Stimulated activated CD4-positive, alpha-beta T cell treated with anti-CD3 and anti-CD28 coated beads, Interleukin-12 subunit alpha, Interleukin-12 subunit beta, amount 100 ng/mL, for 24 hours (primary cell): ENCODE data around the gene XRCC4.

ENCODE experiments used
- DNase-seq, 2 experiments: peaks; one replicate each; pipeline ENCODE4 v3.0.0-alpha.2; 2020; ENCODE audit warnings: low read depth in 2 of 2

The XRCC4 gene

GRCh38 chr5:83071286-83072051, 5.9 kb upstream of the XRCC4 start:
- no peak for DNase-seq

DNA sequence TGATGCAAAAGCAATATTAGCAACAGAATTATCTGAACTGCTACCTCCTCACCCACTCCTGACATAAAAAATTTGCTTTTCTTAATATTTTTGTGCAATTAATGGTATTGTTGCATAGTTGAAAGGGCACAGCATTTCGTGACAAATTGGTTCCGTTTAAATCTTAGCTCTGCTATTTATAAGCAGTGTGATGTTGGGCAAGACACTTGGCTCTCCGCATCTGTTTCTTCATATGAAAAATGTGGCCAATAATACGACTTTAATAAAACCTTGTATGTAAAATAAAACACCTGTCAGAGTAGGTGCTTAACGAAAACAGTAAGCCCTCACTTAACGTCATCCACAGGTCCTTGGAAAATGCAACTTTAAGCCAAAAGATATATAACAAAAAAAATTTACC, 4.4 kb upstream of the XRCC4 start:
- no peak for DNase-seq

DNA sequence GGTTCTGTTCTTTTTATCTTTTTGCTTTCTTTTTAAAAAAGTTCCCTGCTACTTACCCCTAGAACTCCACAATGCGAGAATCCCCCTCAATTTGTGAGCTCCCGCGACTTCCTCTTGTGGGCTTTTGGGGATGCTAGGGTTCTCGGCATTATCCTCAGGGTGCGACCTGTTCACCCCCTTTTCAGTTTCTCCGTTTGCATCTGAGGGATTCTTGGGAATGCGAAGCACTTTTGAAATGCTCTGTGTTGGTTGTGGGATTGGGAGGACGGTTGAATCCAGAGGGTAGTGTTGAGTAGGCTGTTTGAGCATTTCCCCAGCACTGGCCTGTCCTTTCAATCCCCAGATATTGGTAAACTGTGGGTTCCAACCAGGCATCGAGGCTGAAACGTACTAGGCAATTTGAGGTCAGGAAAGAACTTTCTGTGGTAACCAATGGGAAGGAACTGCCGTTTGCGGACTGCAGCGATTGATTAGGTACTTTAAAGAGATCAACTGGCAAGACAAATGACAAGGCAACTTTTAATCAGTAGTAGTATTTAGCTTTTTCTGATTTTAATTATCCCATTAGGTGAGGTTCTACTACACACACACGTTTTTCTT, 415 bp downstream of the XRCC4 start:
- no peak for DNase-seq

DNA sequence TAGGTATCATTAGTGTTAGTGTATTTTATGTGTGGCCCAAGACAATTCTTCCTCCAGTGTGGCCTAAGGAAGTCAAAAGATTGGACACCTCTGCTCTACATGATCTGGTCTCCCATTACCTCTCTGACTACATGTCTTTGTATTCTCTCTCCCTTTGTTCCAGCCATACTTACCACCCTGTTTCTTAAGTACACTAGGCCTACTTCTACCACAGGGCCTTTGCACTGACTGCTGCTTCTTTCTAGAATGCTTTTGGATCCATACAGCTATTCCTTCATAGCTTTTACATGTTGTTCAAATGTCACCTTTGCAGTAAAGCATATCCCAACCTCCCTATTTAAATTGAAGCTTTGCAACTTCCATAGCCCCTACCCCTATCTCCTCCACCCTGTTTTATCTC, 5.4 kb downstream of the XRCC4 start:
- DNase-seq: no peak

GRCh38 chr5:83084336-83084735, 7.0 kb downstream of the XRCC4 start:
- no peak for DNase-seq

DNA sequence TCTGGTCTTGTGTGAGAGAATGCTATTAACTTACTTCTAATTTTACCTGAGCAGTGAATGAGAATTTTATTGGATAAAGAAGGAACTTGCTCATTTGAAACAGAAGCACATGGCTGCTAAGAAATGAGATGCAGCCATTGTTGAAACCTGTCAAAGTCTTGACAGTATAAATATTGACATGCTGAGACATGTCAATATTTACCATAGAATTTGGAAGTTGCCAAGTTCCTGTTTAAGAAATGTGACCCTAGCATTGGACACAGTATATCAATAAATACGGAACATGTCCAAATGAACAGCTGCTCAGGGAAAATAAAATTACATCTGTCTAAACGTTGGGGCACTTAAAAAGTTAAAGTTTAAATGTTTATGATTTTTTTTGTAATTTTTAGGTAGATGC, 7.8 kb downstream of the XRCC4 start:
- no peak for DNase-seq

DNA sequence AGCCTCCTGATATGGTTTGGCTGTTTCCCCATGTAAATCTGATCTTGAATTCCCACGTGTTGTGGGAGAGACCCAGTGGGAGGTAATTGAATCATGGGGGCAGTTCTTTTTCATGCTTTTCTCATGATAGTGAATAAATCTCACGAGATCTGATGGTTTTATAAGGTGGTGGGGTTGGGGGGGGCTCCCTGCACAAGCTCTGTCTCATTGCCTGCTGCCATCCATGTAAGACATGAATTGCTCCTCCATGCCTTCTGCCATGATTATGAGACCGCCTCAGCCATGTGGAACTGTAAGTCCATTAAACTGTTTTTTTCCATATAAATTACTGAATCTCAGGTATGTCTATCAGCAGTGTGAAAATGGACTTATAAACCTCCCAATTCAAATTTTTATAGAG, 12.8 kb downstream of the XRCC4 start:
- no peak for DNase-seq

GRCh38 chr5:83092619-83093018, 15.3 kb downstream of the XRCC4 start:
- no peak for DNase-seq

- no peak for DNase-seq
Measured at GRCh38 chr5:83093692-83094091, 16.3 kb downstream of the XRCC4 start.

DNA sequence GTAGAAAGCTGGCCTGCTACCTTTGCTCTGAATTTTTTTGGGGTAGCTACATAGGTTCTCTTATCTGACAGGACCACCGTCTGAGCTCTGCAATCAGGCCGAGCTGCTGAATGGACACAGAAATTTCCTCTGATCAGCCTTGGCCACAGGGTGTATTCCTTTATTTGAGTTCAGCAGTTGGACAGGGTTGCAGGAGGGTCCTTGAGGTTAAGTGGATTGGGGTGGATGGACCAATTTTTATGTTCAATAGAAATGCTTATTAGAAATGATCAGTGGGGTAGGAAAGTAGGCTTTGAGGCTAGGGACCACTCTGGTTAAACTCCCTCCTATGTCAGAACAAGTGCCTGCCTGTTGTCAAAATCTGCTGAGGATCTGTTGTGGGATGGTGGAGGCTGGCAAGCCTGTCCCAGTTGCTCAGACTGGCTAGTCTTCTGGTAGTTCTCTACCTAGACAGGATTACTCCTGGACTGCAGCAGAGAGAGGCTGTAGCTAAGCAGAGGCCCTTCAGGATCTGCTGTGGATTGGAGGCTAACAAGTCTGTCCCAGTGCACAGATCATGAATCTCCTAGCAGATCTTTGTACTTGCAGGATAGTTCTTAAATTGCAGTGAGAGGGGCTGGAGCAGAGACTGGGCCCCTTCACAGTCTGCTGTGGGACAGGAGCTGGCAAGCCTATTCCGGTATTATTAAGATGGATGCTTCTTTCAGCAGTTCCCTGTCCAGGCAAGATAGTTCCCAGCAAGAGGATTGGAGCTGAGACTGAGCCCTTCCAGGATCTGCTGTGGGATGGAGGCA, 18.0 kb downstream of the XRCC4 start:
- DNase-seq: no peak

GRCh38 chr5:83095957-83096539, 18.7 kb downstream of the XRCC4 start:
- no peak for DNase-seq

GRCh38 chr5:83096660-83097339, 19.5 kb downstream of the XRCC4 start:
- no peak for DNase-seq

GRCh38 chr5:83097689-83098231, 20.4 kb downstream of the XRCC4 start:
- no peak for DNase-seq

- DNase-seq: no peak
Measured at GRCh38 chr5:83099001-83099400, 21.7 kb downstream of the XRCC4 start.

- no peak for DNase-seq
Measured at GRCh38 chr5:83099445-83099844, 22.1 kb downstream of the XRCC4 start.

DNA sequence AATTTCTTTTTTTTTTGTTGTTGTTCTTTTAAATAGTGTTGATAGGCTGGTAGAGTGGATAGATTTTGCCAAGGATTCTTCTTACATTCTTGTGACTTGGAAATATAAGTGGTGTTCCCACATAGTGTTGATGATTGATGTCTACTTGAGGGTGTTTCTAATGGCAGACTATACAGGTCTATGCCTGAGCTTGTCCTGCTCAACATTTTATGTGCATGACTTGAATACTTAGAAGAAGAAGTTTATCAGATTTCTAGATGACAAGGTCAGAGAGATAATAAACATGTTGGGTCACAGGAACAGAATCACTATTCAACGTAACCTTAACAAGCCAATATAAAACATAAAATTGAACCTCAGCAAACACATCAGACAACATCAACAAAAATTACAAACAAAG, 24.2 kb downstream of the XRCC4 start:
- no peak for DNase-seq

GRCh38 chr5:83102364-83102980, 25.1 kb downstream of the XRCC4 start:
- no peak for DNase-seq

DNA sequence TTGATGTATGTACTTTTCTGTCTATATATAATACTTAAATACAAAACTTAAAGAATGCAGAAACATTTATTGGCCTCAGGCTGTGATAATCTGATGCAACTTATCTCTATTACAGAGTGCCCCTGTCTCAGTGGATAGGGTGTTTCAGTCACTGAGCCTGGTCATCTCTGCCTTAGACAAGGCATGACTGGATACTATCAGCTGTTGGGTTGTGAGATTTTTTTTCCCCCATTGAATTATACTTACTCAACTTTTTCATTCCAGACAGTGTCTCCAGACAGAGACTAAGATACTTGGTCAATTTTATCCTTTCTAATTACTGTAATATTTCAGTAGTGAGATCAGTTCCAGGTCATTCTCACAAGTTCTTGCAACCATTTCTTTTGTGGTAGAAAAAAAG, 26.7 kb downstream of the XRCC4 start:
- no peak for DNase-seq

DNA sequence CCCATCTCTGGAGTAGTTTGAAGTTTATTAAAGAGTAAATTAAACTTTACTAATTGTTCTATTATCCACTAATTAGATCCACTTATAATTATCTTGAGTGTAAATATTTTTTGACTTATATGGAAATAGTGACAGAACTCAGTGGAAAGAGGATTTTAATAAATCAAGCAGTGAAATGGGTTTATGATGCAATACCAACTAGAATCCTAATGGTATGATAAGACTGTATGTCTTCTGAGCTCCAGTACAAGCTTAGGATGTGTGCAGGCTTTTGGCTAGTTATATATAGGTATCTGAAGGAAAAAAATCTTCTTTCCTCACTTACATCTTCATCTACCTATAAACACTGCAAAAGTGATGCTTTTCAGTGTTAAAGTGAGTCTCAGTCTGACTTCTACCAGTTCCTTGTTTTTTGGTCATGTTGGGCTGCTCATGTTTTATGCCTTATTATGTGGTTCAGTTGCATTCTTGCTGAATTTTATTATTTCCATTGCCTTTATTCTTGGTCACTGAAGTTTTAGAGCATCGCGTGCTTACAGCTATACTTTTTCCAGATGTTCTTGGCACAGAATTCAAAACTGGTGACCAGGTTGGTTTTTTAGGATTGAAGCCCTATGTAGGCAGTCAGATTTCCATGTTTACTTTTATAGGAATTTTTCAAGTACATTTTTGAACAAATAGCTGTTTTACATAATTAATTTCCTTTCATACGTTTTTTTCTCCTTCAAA, 30.5 kb downstream of the XRCC4 start:
- DNase-seq: no peak

- no peak for DNase-seq
Measured at GRCh38 chr5:83109380-83109779, 32.0 kb downstream of the XRCC4 start.

DNA sequence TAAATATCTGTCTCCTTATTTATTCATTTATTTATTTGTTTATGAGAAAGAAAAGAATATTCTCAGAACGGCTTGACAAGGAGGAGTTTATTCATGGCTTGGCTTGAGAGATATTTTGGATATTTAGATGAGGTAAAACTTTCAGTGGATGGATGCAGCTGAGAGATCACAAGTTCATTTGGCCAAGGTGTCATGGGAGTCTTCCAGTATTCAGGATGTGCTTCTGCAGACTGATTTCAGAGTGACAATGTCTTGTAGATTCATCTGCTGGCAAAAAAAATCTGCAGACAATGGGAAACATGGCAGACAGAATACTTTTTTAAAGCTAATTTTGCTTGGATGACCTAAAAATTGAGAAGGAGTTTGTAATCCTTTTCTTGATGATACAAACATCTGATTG, 38.5 kb downstream of the XRCC4 start:
- DNase-seq: no peak
